IPS-15b (cell line): ENCODE data around the gene RSKR.
"Not testable (repeated sequence)": the region's sequence is repeated elsewhere in the genome, so short reads cannot be mapped to it uniquely, and the experiment has no call there.

Experiments
- H3K27me3 ChIP-seq: one replicate; pipeline ENCODE4 v1.6.1; 2013; ENCODE audit warnings: low read length; ENCODE audit not compliant: control insufficient read depth, insufficient read depth
- H3K36me3 ChIP-seq: one replicate; pipeline ENCODE4 v1.6.1; 2013; ENCODE audit warnings: low read length; ENCODE audit not compliant: control insufficient read depth, insufficient read depth
- H3K4me1 ChIP-seq: one replicate; pipeline ENCODE4 v1.6.1; 2013; ENCODE audit warnings: mild to moderate bottlenecking, low read length; ENCODE audit not compliant: control insufficient read depth, insufficient read depth
- H3K4me3 ChIP-seq: one replicate; pipeline ENCODE4 v1.5.1; 2013; ENCODE audit warnings: low read depth, low read length
- H3K9ac ChIP-seq: one replicate; pipeline ENCODE4 v1.6.1; 2013; ENCODE audit warnings: low read depth, mild to moderate bottlenecking, low read length
- H3K9me3 ChIP-seq: one replicate; pipeline ENCODE4 v1.6.1; 2013; ENCODE audit warnings: mild to moderate bottlenecking, low read length; ENCODE audit not compliant: control insufficient read depth, insufficient read depth

RSKR gene

DNA sequence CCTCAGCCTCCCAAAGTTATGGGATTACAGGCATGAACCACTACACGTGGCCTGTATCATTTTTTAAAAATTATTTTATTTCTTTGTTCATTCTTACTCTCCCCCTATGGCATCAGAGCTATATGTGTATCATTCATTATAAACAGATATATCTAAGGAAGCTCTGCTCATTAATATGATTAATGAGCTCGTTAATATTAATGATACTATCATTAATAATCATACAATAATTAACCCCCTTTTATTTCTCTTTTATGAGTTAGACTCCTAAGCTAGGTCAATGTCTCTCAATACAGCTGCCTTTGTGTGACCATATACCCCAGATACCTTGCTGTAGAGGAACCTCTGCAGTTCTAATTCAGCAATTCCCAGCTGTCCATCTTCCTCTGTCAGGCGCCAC lies 4.5 kb upstream of the RSKR start:
- Histone ChIP-seq H3K27me3 (no peaks in the 10 kb centered on the region), H3K4me1 (no peaks in the 10 kb centered on the region), H3K9ac (no peak overlapping the region), H3K36me3 (peaks cover 63% of the 10 kb centered on the region), H3K9me3 (no peaks in the 10 kb centered on the region), H3K4me3 (no peak overlapping the region)

- Histone ChIP-seq H3K4me3 (no peak overlapping the region), H3K36me3 (peaks cover 69% of the 10 kb centered on the region), H3K9me3 (no peaks in the 10 kb centered on the region), H3K4me1 (no peaks in the 10 kb centered on the region), H3K9ac (no peak overlapping the region), H3K27me3 (no peaks in the 10 kb centered on the region)
Observed at GRCh38 chr17:28616281-28616680, 2.3 kb upstream of the RSKR start.

DNA sequence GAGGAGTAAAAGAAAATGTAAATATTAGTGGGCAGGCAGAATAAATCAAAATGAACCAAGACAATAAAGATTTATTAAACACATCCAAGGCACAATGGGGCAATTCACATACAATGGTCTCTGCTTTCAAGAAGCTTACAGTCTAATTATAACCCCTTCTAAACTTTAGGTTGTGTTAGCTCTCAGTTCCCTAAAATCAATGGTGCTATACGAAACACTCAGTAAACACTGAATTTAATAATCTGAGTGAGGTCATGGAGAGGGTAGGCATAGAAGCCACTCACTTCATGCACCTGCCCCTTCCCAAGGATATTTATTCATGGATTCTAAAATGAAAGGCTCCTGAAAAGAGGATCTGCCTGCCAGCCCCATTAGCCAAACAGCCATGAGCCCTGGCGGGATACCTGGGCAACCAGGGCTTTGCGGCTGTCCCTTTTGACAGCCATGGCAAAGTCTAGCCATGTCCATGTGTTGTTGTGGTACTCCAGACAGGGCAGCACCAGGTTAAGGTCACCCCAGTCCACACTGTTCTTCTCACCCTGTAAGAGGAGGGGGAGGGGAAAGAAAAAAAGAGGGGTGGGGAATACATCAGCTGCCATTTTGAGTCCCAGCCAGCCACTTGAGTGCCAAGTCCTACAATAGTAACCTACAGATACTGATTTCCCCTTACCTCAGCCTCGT lies 1.4 kb upstream of the RSKR start:
- no peaks in the 10 kb centered on the region for H3K27me3 ChIP-seq
- H3K9me3 ChIP-seq = no peaks in the 10 kb centered on the region
- H3K4me3 ChIP-seq = no peak overlapping the region
- no peak overlapping the region for H3K9ac ChIP-seq
- H3K4me1 ChIP-seq = no peaks in the 10 kb centered on the region
- peaks cover 69% of the 10 kb centered on the region for H3K36me3 ChIP-seq

DNA sequence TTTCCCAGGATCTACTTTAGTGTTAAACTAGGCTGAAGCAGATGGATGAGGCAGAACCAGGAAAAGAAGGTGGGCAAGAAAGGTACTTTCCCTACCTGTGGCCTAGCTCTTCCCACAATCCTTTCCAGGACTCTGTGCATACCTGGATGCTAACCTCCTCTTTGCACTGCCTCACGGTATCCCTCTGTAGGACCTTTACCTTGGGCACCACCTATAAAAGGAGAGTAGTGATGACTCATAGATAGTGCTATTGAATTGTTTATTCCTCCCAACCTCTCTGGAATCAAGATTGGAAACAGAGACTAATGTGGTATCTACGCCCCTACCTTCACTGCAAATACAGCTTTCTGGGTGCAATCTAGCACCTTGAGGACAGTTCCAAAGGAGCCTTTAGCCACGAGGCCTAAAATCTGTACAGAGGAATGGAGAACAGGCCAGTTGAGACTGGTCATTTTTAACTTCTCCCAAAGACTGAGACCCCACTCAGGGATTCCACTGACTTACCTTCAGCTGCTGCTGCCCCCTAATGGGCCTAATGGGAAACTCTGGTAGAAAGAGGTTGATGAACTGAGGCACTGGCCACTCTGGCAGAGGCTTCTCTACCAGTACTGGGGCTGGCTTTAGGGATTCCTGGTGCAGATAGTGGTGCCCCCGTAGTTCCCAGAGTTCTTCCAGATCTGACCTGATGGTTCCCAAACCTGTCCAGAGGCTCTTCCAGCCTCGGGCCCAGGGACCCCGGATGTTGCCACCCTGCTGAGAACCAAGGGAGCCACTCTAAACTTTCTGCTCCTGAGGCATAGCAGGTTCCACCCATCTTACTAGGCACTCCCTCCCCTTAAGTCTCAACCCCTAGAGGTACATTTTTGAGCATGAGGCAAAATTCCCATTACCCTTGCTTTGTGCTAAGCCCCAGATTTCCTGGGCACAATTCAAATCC lies 781 bp downstream of the RSKR start:
- no peaks in the 10 kb centered on the region for H3K9me3 ChIP-seq
- no peaks in the 10 kb centered on the region for H3K27me3 ChIP-seq
- H3K9ac ChIP-seq = no peak overlapping the region
- peaks cover 54% of the 10 kb centered on the region for H3K36me3 ChIP-seq
- H3K4me3 ChIP-seq = no peak overlapping the region
- no peaks in the 10 kb centered on the region for H3K4me1 ChIP-seq

- no peaks in the 10 kb centered on the region for H3K9me3 ChIP-seq
- H3K9ac ChIP-seq = no peak overlapping the region
- no peaks in the 10 kb centered on the region for H3K4me1 ChIP-seq
- H3K36me3 ChIP-seq = peaks cover 52% of the 10 kb centered on the region
- H3K4me3 ChIP-seq = no peak overlapping the region
- no peaks in the 10 kb centered on the region for H3K27me3 ChIP-seq
Observed at GRCh38 chr17:28612531-28612930, 1.5 kb downstream of the RSKR start.

GRCh38 chr17:28610376-28610775 lies 3.6 kb downstream of the RSKR start:
- peaks cover 33% of the 10 kb centered on the region for H3K36me3 ChIP-seq
- no peaks in the 10 kb centered on the region for H3K4me1 ChIP-seq
- no peaks in the 10 kb centered on the region for H3K9me3 ChIP-seq

GRCh38 chr17:28604031-28604430 lies 10.0 kb downstream of the RSKR start:
- H3K4me3 ChIP-seq, H3K36me3 ChIP-seq, H3K4me1 ChIP-seq, H3K9ac ChIP-seq, H3K9me3 ChIP-seq, H3K27me3 ChIP-seq: not testable (repeated sequence)

More at GRCh38 chr17:28610376-28610775, 3.6 kb downstream of the RSKR start:
- Histone ChIP-seq H3K9ac (no peak overlapping the region), H3K4me3 (no peak overlapping the region), H3K27me3 (no peaks in the 10 kb centered on the region)

GRCh38 chr17:28599311-28600184 lies 14.4 kb downstream of the RSKR start:
- peak overlapping the region; percentile 96 for H3K4me3 ChIP-seq
- no peaks in the 10 kb centered on the region for H3K9me3 ChIP-seq
- H3K4me1 ChIP-seq = peaks cover 4% of the 10 kb centered on the region

DNA sequence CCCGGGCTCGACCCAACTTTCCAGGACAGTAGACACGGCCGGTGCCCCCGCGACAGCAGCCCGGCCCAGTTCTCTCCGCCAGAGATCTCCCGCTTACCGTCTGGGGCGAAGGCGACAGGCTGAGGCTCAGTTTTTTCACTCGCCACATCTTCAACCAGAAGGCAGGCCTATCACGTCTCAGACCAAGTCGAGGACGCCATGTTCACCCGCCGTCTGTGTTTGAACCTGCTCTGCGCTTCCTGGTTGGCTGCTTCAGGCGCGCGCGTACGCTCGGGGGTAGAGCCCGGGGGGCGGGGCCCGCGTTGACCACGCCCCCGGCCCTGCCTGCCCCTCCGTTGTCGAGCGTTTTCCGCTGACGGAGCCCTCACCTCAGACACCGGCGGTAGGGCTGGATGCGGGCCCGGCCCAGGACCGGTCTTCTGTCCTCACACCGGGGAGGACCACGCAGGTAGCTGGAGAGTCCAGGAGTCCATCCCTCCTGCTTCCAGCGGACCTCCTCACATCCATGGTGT lies 15.1 kb downstream of the RSKR start, which contains the start of gene SPAG5:
SPAG5 (minus strand) TSS at position 227 of the 512 bp plus-strand sequence; CDS start at position 148, 79 bp downstream.
- Histone ChIP-seq H3K4me3 (peak within 1 kb of the TSS; percentile 96), H3K9ac (peak within 1 kb of the TSS; percentile 97), H3K27me3 (no peaks in the 10 kb centered on the region)

More at GRCh38 chr17:28599311-28600184, 14.4 kb downstream of the RSKR start:
- no peaks in the 10 kb centered on the region for H3K27me3 ChIP-seq
- H3K36me3 ChIP-seq = peaks cover under 1% of the 10 kb centered on the region
- peak overlapping the region; percentile 50 for H3K9ac ChIP-seq

GRCh38 chr17:28598389-28598788 lies 15.6 kb downstream of the RSKR start:
- no peaks in the 10 kb centered on the region for H3K9me3 ChIP-seq
- peak overlapping the region; percentile 96 for H3K4me3 ChIP-seq
- peaks cover 4% of the 10 kb centered on the region for H3K4me1 ChIP-seq
- peak overlapping the region; percentile 97 for H3K9ac ChIP-seq
- peaks cover 2% of the 10 kb centered on the region for H3K36me3 ChIP-seq
- no peaks in the 10 kb centered on the region for H3K27me3 ChIP-seq

More for the DNA sequence above, 15.1 kb downstream of the RSKR start, which contains the start of gene SPAG5:
- H3K36me3 ChIP-seq = no peaks in the 10 kb centered on the region
- H3K9me3 ChIP-seq = no peaks in the 10 kb centered on the region
- H3K4me1 ChIP-seq = peaks cover 4% of the 10 kb centered on the region
